Measurements from ENCODE around the gene MEIS1.

Gene MEIS1

DNA sequence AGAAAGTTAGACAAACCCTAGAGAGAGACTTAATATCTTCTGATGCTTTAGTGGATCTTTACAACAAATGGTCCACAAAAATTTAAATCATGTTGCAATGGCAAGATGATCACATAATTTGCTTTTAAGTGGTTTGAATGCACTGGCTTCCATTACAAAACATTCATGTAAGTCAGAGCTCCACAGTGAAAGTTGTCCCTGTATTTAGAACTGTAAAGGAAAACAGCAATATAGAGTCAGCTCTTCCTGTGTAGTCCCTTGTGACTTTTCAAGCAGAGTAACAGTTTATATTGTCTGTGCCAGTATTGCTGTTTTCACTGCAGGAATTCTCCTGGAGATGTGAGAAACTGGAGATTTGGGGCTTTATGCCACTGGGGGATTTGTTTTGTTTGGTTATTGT, 77.7 kb downstream of the MEIS1 start:
- DNase-seq: no peak

DNA sequence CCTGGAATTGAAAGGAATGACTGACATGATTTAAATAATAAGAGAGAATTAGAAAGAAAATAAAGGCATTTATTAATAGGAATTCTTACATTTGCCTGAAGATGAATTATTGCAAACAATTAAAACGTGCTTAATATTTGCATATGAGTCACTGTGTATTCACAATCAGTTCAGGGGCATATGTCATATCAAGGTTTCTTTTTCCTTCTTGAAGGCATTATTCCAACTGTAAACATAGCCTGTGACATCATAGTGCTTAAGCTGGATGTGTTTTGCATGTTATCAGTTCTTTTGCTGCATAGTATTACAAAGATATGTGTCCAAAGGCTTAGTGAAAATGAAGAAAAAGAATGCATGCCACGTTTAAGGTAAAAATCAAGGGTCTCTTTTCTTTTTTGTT, 80.8 kb downstream of the MEIS1 start:
- no peak for DNase-seq

DNA sequence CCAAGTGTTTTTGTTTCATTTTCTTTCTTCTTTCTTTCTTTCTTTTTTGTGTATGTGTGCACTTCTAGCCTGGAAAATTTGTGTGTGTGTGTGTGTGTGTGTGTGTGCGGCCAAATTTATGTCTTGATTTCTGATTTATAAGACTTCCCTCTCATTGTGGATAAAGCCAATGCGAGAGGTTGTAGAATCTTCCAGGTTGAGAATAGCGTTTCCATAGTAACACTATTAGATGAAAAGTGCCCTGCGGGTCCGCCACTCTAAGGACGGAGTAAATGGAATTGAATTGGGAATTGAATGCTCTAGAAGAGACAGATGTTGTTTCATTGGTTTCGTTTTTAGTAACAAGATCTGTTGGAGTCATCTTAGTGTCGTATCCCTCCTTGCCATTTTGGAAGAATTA, 81.6 kb downstream of the MEIS1 start:
- DNase-seq: no peak

DNA sequence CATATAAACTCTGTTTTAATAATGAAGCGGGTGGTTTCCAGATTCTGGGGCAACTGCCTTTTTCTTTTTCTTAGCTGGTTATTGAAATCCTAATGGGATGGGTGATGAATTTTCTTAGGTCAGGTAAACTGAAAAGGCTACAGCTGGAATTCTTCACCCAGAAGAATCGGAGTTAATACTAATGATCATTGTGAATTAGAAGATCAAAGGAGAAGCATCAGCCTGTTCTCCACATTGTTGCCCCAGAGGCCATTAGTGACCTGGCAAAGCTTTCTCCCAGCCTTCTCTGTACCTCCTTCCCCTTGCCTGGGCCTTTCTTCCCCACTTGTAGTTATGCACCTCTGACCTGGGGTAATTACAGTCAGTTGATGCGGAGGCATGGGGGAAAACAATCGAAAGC, 82.8 kb downstream of the MEIS1 start:
- DNase-seq: no peak

DNA sequence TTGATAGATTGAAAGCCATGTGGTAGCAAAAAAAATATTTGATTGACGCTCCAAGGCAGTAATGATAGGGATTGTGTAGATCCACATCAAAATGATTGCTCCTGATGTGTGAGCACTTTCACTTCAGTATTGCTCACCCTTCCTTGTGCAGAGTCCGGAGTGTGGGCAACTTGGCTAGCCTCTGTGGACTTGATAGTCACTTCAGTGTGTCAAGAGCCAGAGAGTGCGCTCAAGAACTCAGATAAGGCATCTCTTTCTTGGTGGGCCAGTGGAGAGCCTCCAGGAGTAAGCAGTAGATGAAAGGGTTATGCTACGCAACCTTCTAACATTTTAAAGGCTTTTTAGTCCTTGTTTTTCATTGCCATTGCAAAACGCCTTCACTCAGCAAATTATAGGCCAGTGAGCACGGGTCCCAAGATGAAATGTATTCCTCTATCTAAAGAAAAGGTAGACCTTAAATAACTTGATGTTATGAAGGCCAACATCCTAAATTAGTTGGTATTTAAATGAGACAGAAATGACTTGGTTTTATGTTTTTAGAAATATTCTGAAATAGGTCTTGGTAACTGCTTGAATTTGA, 84.4 kb downstream of the MEIS1 start:
- DNase-seq: no peak

- no peak for DNase-seq
These were observed 86.5 kb downstream of the MEIS1 start for GRCh38 chr2:66521291-66521922.

DNA sequence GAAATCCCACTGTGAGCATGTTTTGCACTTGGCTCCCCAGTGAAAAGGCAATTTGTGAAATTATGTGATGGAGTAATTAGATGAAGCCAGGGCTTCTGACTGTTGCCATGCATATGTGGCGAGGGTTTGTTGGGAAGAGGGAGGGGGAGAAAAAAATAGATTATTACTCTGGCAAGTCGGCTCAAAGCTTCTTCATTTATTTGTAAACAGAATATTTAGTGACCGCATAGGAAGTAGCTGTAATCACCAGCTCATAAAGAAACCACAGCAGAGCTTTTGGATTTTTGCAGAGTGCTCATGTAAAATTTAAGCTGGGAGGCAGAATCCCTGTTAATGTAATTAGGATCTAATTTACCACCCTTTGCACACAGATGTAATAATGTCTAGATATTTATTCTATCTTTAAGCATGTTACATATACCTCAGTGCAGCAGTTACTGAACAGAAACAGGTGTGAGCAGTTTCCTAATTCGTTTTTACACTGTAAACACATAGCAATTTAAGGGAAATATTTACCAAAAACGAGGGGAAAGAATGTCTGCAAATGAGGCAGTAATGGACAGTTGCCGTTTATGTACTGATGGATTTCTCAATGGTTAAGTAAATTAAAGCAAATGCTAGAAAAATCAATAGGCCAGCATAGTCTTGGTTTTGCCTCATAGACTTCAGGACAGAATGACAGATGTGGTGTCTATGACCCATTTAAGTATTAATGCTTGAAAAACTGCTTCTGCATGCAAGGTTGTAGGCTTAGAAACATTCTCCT, 87.9 kb downstream of the MEIS1 start:
- no peak for DNase-seq

DNA sequence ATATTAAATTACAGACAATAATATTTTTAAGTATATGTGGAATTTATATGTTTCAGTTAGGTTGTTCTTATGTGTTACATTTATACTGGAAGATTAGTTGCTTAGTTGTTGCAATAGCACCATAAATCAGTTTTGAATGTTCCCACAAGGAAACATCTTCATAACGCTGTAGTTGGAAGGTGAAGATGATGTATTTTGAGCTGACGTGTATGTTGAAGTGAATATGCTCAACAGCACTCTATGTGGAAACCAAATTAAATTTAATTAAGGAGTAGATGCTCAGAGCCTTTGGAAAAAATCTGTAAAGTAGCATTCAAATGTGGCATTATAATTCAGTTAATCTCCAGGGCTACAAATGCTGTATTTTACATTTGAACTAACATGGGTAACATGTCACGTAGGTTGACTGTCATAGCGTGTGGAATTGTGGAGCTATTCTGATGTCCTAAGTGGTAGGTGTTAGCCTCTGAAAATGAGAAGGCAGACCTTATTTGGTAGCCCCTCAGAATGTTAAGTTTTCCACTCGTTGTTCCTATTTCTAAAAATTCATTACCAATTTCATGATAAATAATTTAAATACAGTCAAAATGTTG, 88.5 kb downstream of the MEIS1 start:
- no peak for DNase-seq

GRCh38 chr2:66523990-66524389, 89.1 kb downstream of the MEIS1 start:
- DNase-seq: no peak

DNA sequence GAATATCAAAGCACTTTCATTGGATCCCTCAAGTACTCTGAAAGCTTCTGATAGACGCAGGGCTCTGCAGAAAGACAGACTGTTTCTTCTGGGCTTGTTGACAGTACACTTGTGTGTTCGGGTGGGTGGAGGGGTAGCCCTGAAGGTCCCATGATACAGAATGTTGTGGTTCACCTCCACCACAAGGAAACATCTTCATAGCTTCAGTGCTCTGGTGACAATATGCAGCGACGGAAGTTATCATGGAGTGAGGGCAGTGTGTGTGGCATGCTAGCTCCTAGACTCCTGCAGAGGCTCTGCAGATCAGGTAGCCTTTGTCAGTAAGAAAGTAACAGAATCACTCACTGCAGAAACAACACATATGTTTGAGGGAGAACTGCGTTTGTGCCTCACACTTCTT, 90.7 kb downstream of the MEIS1 start:
- DNase-seq: no peak

GRCh38 chr2:66526180-66526579, 91.3 kb downstream of the MEIS1 start:
- no peak for DNase-seq

DNA sequence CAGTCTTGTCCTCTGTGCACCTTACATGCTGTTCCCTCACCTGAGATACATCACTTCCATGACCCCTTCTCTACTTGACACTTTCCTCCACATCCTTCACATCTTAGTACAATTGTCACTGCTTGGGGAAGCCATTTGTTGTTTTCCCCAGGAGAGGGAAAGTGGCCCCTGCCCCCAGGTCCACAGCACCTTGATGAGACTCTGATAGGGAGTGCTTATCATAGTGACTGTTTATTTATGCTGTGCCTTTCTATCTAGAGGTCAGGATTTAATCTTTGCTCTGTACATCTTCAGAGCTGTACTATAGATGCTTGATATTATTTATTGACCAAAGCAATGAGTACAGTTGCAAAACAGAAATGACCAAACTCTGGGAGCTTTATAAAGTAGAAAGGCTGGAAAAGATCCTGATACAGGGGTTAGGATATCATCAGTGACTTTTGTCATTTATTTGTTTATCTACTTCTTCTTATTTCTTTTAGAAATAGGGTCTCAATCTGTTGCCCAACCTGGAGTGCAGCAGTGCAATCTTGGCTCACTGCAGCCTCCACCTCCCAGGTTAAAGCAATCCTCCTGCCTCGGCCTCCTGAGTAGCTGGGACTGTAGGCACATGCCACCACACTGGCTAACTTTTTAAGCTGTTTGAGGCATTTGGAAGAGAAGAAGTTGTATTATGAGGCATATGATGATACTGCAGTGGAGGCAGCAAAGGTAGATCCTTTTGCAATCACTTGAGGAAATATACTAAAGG, 94.2 kb downstream of the MEIS1 start:
- no peak for DNase-seq

GRCh38 chr2:66530651-66531050, 95.7 kb downstream of the MEIS1 start:
- no peak for DNase-seq

- DNase-seq: no peak
These were observed 96.2 kb downstream of the MEIS1 start for GRCh38 chr2:66531155-66531554.

GRCh38 chr2:66531567-66531966, 96.6 kb downstream of the MEIS1 start:
- DNase-seq: no peak

DNA sequence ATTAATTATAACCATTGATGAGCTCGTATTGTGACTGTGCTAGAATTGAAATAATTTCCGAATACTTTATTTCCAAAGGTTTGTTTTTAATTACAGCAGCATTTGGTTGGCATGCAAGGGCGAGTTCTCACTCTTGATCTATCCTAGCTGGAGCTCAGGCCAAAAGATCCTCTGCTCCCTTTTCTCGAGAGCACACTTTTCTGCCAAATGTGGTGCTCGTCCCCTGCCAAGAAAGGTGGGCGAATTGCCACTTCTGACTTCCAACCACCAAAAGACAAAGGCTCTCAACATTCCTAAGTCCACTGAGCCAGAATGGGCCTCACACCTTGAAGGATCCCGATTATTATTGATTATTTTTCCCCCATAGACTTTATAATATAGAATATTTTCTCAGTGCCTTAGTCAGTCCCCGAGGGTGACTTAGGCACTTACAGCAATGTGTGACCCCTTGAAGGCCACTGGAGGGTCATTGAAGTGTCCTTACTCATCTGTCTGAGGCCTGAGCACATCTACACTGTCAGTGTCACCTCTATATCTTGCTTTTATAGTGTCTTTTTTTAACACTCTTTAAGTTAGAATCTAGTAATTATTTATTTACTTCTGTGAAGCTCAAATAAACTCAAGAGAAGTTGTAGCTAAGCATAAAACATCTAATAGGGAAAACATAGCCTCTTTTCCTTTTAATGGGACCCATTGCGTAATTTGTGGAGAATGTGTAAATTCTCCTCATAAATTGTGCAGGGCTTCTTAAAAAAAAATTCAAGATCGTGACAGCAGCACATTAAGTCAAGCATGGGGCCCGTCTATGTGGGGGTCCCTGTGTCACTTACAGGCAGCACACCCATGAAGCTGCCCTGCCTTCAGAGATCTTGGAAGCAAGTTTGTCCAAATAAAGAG, 98.3 kb downstream of the MEIS1 start:
- DNase-seq: no peak

GRCh38 chr2:66534461-66534860, 99.5 kb downstream of the MEIS1 start:
- no peak for DNase-seq

- no peak for DNase-seq
These were observed 100.8 kb downstream of the MEIS1 start for GRCh38 chr2:66535574-66536289.

DNA sequence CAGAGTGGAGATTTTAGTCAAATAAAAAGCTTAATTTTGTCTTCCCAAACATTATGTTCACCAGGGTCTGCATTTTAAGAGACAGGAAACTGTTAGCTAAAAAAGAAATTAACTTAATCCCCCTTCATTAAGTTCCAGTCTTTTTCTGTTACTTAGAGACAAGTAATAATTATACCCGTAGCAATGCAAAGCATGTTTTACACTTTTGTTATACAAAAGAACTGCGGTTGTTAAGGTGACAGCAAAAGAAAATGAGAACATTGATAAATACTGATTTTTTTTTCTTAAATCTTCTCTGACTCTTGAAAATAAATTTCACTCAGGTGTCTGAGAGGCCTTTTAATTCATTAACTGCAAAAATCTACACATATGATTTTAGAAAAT, 101.4 kb downstream of the MEIS1 start:
- no peak for DNase-seq

DNA sequence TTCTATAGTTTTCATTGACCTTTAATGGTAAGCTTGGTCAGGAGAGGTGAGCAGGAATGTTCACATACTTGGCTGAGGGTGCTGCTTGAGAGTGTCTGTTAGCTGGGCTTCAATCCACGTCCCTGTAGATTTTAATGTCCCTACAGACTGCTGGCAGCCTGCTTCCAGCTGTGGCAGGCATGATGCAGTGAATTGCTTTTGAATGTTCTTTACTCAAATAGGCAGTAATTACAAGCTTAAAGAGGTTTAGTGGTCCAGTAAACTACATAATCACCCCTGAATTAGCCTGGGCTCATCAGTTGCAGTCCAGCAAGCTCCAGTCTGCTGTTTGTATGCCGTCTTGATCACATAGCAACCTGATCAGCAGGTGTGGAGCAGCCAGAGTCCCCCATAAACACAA, 102.1 kb downstream of the MEIS1 start:
- no peak for DNase-seq

DNA sequence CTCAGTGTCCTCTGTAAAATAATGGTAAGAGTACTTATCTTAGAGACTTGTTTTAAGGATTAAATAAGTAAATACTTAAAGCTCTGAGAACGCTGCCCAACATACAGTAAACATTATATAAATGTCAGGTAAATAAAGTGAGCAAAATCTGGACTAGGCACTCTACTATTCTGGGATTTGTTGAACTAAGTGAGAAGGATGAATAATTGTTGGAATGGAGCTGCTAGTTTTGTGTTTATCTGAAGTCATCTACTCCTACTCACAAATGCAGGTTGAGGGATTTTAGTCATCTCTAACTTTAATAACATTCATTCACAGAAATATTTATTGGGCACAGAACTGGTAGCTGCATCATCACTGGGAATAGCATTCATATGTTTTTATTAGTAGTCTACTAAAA, 103.4 kb downstream of the MEIS1 start:
- no peak for DNase-seq

DNA sequence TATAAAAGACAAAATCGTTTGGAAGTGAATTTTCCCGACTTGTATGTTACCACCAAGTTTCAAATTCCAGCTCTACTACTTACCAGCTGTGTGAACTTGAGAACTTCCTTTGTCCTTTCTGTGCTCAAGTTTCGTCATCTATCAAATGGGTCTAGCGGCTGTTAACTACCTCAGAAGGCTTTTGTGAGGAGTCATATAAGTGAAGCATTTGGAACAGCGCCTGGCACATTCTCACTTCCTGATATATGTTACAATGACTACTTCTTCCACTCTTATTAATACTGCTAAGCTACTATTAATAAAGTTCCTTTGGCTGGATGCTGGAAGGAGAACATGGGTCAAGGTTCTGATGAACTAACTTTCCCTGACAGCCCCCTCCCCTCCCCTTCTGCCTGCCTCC, 104.5 kb downstream of the MEIS1 start:
- DNase-seq: no peak
